Osteoblast (primary cell): ENCODE results near the gene SHROOM1. TPM values are rescaled to one million over a fixed set of nuclear protein-coding genes. Genes with fewer than 3 reads are reported as not detected.
A peak's percentile ranks its signal among the peaks of the same experiment; 100 is the strongest.

ENCODE experiments used
- DNase-seq: peaks from one replicate; pipeline ENCODE4 v3.0.0; 2011; ENCODE audit warnings: low spot score, mixed read lengths; ENCODE audit not compliant: insufficient read length; ENCODE audit errors: missing footprints
- H2AFZ ChIP-seq: 2 replicates; pipeline ENCODE4 v1.6.0; 2011; ENCODE audit warnings: mild to moderate bottlenecking, low read length
- H3K27ac ChIP-seq: 2 replicates; pipeline ENCODE4 v1.5.1; 2011; ENCODE audit warnings: mild to moderate bottlenecking, low read depth, low read length, moderate library complexity
- H3K27me3 ChIP-seq: 2 replicates; pipeline ENCODE4 v1.6.0; 2012; ENCODE audit warnings: mild to moderate bottlenecking, control low read depth, inconsistent platforms, low read length, moderate library complexity; ENCODE audit not compliant: insufficient read depth
- H3K36me3 ChIP-seq: 2 replicates; pipeline ENCODE4 v1.5.1; 2011; ENCODE audit warnings: mild to moderate bottlenecking, low read length, control low read depth, moderate library complexity; ENCODE audit not compliant: insufficient read depth
- H3K4me1 ChIP-seq: 2 replicates; pipeline ENCODE4 v1.5.1; 2011; ENCODE audit warnings: mild to moderate bottlenecking, low read length, control low read depth, moderate library complexity; ENCODE audit not compliant: insufficient read depth
- H3K4me2 ChIP-seq: 2 replicates; pipeline ENCODE4 v1.6.0; 2011; ENCODE audit warnings: mild to moderate bottlenecking, low read length; ENCODE audit not compliant: insufficient read depth
- H3K4me3 ChIP-seq: fragments of 200-600 bp; sonication (generic); 3 replicates; pipeline ENCODE4 v1.5.1; 2012; ENCODE audit warnings: mild to moderate bottlenecking, low read length, inconsistent platforms; ENCODE audit not compliant: insufficient read depth
- H3K79me2 ChIP-seq: 2 replicates; pipeline ENCODE4 v1.6.0; 2012; ENCODE audit warnings: mild to moderate bottlenecking, low read length, control low read depth, inconsistent platforms; ENCODE audit not compliant: insufficient read depth
- H3K9me3 ChIP-seq: 2 replicates; pipeline ENCODE4 v1.5.1; 2011; ENCODE audit warnings: low read depth, low read length, control low read depth
- H4K20me1 ChIP-seq: 2 replicates; pipeline ENCODE4 v1.6.0; 2012; ENCODE audit warnings: mild to moderate bottlenecking, low read length, control low read depth; ENCODE audit not compliant: insufficient read depth
- total RNA-seq: library from RNA; depleted of rRNA; stranded (reverse); fragments of >200 nt; gene quantifications from 2 replicates; pipeline ENCODE4 v1.2.3, GENCODE V29; 2012
- TF ChIP-seq, protein P1 (sequence below): IDR thresholded peaks from 2 replicates; pipeline ENCODE4 v1.5.1; 2011; ENCODE audit warnings: mild to moderate bottlenecking, low read depth, low read length, moderate library complexity; ENCODE audit errors: extremely low read depth

SHROOM1 gene
- total RNA-seq, 1 donor: 4.7 TPM

DNA sequence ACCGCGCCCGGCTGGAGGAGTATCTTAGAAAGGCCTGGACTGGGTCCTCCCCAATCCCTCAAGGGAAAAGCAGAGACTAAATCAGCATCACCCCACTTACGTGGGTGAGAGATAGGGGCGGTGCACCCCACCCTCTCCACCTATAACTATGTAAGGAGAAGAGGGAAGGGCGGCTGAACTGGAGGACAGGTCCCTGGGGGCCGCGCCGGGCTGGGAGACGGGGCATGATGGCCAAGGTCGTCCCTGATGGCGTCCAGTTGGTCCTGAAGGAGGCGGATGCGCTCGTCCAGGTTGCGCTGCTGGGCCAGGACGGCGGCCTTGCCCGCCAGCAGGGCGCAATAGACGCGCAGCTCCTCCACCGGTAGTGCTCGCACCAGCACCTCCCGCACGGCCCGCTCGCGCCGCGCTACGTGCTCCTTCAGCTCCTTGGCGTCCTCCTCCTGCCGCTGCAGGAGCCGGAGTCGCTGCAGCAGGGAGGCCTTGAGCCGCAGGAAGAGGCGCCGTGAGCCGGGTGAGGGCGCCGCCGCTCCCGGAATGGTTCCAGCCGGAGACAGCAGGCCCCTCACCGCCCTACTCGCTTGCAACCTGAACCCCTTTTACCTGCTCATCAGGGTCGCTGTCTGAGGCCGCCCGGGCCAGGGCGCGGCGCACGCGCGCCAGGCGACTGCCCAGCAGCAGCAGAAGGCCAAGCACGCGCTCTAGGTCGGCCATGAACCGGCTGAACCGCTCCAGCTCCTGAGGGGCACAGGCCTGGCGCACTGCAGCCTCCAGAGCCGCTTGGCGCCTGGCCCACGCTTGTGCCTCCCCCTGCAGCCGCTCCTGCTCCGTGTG lies 7.6 kb downstream of the SHROOM1 start:
- peaks cover 3% of the 10 kb centered on the region for H3K4me1 ChIP-seq
- TF ChIP-seq, protein P1, sequence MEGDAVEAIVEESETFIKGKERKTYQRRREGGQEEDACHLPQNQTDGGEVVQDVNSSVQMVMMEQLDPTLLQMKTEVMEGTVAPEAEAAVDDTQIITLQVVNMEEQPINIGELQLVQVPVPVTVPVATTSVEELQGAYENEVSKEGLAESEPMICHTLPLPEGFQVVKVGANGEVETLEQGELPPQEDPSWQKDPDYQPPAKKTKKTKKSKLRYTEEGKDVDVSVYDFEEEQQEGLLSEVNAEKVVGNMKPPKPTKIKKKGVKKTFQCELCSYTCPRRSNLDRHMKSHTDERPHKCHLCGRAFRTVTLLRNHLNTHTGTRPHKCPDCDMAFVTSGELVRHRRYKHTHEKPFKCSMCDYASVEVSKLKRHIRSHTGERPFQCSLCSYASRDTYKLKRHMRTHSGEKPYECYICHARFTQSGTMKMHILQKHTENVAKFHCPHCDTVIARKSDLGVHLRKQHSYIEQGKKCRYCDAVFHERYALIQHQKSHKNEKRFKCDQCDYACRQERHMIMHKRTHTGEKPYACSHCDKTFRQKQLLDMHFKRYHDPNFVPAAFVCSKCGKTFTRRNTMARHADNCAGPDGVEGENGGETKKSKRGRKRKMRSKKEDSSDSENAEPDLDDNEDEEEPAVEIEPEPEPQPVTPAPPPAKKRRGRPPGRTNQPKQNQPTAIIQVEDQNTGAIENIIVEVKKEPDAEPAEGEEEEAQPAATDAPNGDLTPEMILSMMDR: no peak
- no peaks in the 10 kb centered on the region for H3K9me3 ChIP-seq
- no peak overlapping the region for H3K4me2 ChIP-seq
- H3K79me2 ChIP-seq: peaks cover 3% of the 10 kb centered on the region
- no peaks in the 10 kb centered on the region for H4K20me1 ChIP-seq
- no peaks in the 10 kb centered on the region for H3K27me3 ChIP-seq
- no peak overlapping the region for H3K4me3 ChIP-seq
- no peak overlapping the region for H3K27ac ChIP-seq
- peaks cover 6% of the 10 kb centered on the region for H3K36me3 ChIP-seq
- H2AFZ ChIP-seq: no peak overlapping the region
- peak; percentile 73 for DNase-seq

DNA sequence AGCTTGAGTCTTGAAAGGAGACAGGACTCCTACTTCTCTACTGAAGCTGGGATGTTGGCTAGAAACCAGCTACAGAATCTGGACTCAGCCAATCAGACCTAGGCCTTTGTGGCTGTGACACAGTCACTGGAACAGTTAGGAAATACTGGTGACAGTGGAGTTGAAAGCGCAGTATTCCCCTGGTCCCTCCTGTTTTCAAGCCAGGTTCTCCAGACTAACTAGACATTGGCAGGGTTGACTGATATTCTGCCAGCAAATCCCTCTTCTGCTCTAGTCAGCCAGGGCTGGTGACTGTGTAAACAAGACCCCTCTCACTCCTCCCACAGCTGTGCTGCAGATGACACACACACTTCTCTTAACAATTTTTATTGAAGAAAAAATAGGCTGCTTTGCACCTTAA lies 8.7 kb downstream of the SHROOM1 start:
- H3K4me2 ChIP-seq: no peak overlapping the region
- H2AFZ ChIP-seq: no peak overlapping the region
- peaks cover 6% of the 10 kb centered on the region for H3K36me3 ChIP-seq
- TF ChIP-seq, protein P1: no peak
- H3K9me3 ChIP-seq: no peaks in the 10 kb centered on the region
- no peaks in the 10 kb centered on the region for H3K79me2 ChIP-seq
- H3K27ac ChIP-seq: no peak overlapping the region
- H3K27me3 ChIP-seq: no peaks in the 10 kb centered on the region
- H4K20me1 ChIP-seq: no peaks in the 10 kb centered on the region
- peak; percentile 94 for DNase-seq
- peaks cover 3% of the 10 kb centered on the region for H3K4me1 ChIP-seq
- no peak overlapping the region for H3K4me3 ChIP-seq

DNA sequence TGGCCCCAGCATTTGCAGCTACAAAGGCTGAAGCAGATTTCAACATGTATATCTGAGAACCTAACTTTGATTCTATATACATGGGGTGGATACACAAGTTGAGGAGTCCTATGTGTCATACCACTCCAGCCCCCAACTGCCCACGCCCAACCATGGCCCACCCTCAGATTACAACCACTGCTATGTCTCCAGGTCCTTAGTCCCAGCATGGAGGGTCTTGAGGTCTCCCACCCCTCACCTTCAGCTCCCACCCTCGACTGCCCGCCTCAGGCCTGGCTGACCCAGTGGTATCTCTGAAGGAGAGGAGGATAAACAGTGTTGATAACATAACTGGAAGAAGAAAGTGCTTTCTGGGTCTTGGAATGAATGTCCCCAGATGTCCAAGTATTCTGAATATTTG lies 9.1 kb downstream of the SHROOM1 start:
- Histone ChIP-seq H3K27ac (no peak overlapping the region), H2AFZ (no peak overlapping the region), H3K4me2 (no peak overlapping the region), H3K79me2 (no peaks in the 10 kb centered on the region), H3K4me1 (peaks cover 5% of the 10 kb centered on the region), H3K9me3 (no peaks in the 10 kb centered on the region), H4K20me1 (no peaks in the 10 kb centered on the region), H3K36me3 (peaks cover 6% of the 10 kb centered on the region), H3K4me3 (no peak overlapping the region), H3K27me3 (no peaks in the 10 kb centered on the region)
- TF ChIP-seq, protein P1: no peak
- peak; percentile 89 for DNase-seq

DNA sequence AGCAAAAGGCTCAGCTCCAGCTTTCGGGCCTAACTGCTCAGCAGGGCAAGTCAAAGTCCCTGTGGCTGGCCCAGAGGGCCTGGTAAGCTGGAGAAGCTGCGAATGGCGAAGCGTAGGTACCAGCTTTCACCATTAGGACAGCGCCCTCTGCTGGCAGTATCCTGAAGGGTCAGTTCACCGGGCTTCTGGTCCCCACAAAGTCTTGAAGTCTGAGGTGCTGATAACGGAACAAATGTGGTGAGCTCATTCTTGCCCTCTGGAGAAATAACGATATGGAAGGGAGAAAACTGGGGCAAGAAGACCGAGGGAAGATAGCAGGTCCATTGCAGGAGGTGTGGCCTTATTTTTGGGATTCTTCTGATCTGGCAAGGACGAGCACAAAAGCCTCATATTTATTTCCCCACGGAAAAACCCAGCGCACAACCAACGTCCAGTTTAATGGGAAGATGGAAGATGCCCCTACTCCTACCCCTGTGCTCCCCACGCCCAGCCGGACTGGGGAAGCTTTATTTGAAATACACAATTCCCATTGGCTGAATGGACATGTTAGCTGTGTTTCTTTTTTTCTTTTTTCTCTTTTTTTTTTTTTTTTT lies 10.2 kb downstream of the SHROOM1 start:
- Histone ChIP-seq H3K4me1 (peaks cover 16% of the 10 kb centered on the region), H3K27ac (no peak overlapping the region), H3K4me2 (peak overlapping the region; percentile 63), H3K27me3 (no peaks in the 10 kb centered on the region), H2AFZ (peak overlapping the region; percentile 25), H3K36me3 (peaks cover 6% of the 10 kb centered on the region), H3K4me3 (no peak overlapping the region), H3K9me3 (no peaks in the 10 kb centered on the region), H4K20me1 (no peaks in the 10 kb centered on the region), H3K79me2 (no peaks in the 10 kb centered on the region)
- TF ChIP-seq, protein P1: peak; percentile 96
- DNase-seq: peak; percentile 100
